Naive thymus-derived CD4-positive, alpha-beta T cell (primary cell): ENCODE measurements around the gene NATD1. TPM values are rescaled to one million over a fixed set of nuclear protein-coding genes. Genes with fewer than 3 reads are reported as not detected.

Source experiments
- polyA plus RNA-seq, 2 donors: library from polyadenylated mRNA; unstranded; fragments of 300-500 nt; fragmentation: Illumina TruSeq; gene quantifications; one replicate each; pipeline ENCODE4 v1.2.3, GENCODE V29; 2021
- total RNA-seq, 6 experiments: library from RNA in 5 of 6; stranded (reverse) in 5 of 6; gene quantifications; 1 replicate in 5 of 6; 2 replicates in 1 of 6; pipeline ENCODE4 v1.2.3 and lab custom pipeline; 2021 to 2026

The NATD1 gene
- total and polyA plus RNA-seq, 7 experiments from 2014 or later: 1.7 to 11.1 (median 7.1) TPM

Other genes with a start within 250 kb of the NATD1 start
- gene USP22, start 210.4 kb downstream of the NATD1 start, total RNA-seq: 100 to 1,000 TPM; 134 to 172 (median 159) TPM
- 10 to 100 TPM; 35.0 to 50.7 TPM for gene USP22, start 210.4 kb downstream of the NATD1 start, polyA plus RNA-seq
- gene DHRS7B, start 126.4 kb downstream of the NATD1 start, total RNA-seq: 10 to 100 TPM in 2 of 5 experiments, 1 to 10 TPM in 3; 7.5 to 15.1 (median 10.0) TPM
- gene DHRS7B, start 126.4 kb downstream of the NATD1 start, polyA plus RNA-seq: 10 to 100 TPM in 1 of 2 donors, 1 to 10 TPM in 1; 5.9 to 13.7 TPM
- gene TMEM11, start 39.2 kb downstream of the NATD1 start, total RNA-seq: 10 to 100 TPM; 11.7 to 22.9 (median 19.3) TPM
- gene TMEM11, start 39.2 kb downstream of the NATD1 start, polyA plus RNA-seq: 10 to 100 TPM; 23.5 to 47.9 TPM
- 100 to 1,000 TPM in 1 of 5 experiments, 10 to 100 TPM in 4; 37.5 to 127 (median 39.2) TPM for gene MAP2K3, start 31.3 kb upstream of the NATD1 start, total RNA-seq
- gene MAP2K3, start 31.3 kb upstream of the NATD1 start, polyA plus RNA-seq: 10 to 100 TPM; 47.7 to 76.7 TPM
- under 1 TPM in 2 of 5 experiments, not detected in 3; 0.19 to 0.24 TPM for gene KCNJ12, start 122.9 kb upstream of the NATD1 start, total RNA-seq
- gene KCNJ12, start 122.9 kb upstream of the NATD1 start, polyA plus RNA-seq: not detected